WI38 (cell line): Measurements from ENCODE around the gene PDGFRB.

Experiments
- H3K4me3 ChIP-seq: 2 replicates; pipeline ENCODE4 v1.5.1; 2011; ENCODE audit warnings: low read depth, mild to moderate bottlenecking, control low read depth, low read length
- TF ChIP-seq, protein P1 (sequence below): IDR thresholded peaks from 2 replicates; pipeline ENCODE4 v1.5.1; 2012; ENCODE audit warnings: low read depth, mild to moderate bottlenecking, control low read depth, low read length

The PDGFRB gene

DNA sequence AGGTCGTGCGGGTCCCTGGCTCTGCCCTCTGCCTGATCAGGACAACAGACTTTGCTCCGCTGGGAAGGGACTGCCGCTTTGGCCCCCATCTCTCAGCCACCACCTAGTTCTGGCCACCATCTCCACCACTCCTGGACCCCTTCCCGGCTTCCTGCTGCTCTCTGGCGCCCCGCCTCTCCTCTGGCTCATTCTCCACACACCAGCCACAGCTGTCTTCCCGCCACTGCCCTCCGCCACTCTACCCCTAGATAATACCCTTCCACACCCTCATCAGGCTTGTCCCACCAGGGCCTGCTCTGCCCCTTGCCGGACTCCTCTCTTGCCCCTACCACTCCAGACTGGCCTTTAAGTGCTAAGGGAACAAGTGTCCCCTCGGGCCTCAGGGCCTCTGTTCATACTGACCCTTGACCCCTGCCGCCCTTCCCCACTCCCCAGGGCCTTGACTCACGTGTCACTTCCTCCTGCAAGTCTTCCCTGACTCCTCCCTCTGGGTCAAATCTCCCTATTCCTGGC, 8.0 kb upstream of the PDGFRB start:
- TF ChIP-seq, protein P1, sequence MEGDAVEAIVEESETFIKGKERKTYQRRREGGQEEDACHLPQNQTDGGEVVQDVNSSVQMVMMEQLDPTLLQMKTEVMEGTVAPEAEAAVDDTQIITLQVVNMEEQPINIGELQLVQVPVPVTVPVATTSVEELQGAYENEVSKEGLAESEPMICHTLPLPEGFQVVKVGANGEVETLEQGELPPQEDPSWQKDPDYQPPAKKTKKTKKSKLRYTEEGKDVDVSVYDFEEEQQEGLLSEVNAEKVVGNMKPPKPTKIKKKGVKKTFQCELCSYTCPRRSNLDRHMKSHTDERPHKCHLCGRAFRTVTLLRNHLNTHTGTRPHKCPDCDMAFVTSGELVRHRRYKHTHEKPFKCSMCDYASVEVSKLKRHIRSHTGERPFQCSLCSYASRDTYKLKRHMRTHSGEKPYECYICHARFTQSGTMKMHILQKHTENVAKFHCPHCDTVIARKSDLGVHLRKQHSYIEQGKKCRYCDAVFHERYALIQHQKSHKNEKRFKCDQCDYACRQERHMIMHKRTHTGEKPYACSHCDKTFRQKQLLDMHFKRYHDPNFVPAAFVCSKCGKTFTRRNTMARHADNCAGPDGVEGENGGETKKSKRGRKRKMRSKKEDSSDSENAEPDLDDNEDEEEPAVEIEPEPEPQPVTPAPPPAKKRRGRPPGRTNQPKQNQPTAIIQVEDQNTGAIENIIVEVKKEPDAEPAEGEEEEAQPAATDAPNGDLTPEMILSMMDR: no peak
- no peak overlapping the region for H3K4me3 ChIP-seq

DNA sequence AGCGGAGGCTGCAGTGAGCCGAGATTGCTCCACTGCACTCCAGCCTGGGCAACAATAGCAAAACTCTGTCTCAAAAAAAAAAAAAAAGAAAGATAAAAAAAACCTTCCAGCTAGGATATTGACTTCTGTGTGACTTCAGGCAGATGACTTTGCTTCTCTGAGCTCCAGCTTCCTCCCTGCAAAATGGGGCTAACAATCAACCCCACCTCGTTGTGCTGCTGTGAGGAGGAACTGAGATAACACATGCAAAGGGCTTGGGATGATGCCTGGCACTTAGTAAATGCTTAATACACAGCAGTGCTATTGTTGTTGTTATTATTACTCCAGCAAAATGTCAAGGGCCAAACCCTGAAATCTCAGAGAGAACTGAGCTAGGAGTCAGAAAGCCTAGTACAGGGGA, 7.4 kb upstream of the PDGFRB start:
- TF ChIP-seq, protein P1: no peak
- H3K4me3 ChIP-seq: no peak overlapping the region

DNA sequence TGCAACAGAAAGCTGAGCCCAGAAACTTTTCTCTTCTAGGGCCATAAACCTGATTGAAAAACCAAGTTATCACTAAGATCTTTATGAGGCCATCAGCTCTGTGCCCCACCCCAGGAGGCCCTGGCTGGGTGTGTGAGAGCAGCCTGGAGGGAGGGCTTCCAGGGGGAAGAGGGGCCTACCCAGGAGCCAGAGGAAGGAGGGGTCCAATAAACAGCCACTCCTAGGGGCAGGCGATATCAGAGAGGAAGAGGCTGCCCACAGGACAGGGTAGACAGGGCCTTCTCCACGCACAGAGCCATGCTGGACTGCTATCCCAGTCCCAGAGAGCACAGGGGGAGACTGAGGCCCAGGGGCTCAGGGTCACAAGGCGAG, 6.5 kb upstream of the PDGFRB start:
- TF ChIP-seq, protein P1: no peak
- H3K4me3 ChIP-seq: no peak overlapping the region

DNA sequence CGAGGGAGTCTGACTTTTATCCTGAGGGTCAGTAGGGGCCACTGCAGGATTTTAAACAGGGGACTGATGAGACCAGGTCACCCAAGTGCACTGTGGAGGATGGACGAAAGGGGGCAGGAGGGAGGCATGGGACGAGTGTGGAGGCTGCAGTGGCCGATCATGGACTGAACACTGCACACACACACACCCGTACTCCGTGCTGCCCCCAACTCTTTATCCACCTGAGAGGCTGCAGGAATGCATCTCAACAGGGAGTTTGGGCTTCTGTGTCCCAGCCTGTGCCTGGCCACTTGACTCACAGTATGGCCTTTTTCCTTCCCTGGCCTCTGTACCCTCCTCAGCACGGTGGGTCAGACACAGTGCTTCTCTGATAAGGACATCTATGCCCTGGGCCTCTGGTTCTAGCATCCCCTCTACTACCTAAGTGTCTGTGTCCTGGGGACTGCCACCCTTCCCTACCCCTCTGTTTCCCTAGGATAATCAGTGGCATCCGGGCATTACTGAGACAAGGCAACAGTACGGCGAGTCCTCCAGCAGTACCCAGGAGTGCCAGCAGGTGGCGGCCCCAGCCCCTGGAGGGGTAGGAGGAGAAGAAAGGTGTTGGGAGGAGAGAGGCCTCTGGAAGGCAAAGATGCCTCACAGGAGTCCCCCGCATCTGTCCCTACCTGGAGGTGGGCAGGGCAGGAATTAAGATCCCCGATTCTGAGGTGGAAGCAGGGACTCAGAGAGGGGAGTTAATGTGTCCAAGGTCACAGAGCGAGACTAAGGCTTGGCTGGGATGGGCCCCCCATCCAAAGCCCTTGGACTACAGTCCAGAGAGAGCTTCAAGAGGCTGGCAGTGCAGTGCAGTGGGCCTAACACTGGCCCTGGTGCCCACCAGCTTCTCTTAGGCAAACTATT, 5.8 kb upstream of the PDGFRB start:
- TF ChIP-seq, protein P1: peak; percentile 98
- no peak overlapping the region for H3K4me3 ChIP-seq

DNA sequence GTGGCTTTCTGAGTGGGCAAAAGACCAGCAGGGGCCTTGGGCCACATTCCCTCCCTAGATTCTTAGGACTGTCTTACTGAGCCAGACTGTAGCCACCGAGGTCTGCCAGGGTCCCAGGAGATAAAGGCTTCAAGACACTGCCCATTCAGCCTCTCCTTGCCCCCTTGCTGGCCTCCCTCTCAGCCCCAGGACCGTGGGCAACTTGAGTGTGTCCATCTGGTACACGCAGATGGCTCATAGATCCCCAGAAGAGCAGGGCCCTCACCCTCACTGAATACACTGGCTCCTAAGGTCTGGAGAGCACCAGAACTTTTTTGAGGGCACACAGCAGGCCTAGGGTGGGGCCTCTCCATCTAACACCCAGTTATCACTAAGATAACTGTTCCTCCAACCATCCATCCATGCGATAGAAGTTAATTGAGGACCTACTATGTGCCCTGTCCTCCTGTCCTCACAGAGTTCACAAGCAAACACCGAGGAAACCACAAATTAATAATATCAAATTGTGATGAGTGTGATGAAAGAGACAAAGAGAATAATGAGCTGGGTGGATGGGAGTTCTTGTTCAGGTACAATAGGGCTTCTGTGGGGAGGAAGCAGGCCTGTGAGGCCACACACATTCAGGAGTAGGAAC, 4.9 kb upstream of the PDGFRB start:
- no peak overlapping the region for H3K4me3 ChIP-seq
- TF ChIP-seq, protein P1: no peak

DNA sequence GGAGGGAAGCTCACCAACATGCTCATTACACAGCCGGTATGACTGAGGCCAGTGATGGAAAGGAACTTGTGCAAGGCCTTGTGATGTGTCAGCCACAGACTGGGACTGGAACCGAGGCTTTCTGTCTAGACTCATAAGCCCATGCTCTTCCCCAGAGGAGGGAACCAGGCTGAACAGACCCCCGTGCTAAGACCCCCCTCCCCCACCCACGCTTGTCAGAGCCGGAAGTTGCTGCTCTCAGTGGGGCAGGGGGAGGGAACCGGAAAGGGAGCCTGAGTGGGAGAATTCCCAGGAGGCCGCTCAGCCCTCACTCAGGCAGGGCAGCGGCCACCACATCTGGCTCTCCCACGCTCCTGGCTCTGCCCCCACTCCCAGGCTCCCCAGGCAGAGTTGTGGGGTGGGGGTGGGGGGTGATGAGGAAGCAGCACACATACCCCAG, 4.1 kb upstream of the PDGFRB start:
- no peak overlapping the region for H3K4me3 ChIP-seq
- TF ChIP-seq, protein P1: no peak

DNA sequence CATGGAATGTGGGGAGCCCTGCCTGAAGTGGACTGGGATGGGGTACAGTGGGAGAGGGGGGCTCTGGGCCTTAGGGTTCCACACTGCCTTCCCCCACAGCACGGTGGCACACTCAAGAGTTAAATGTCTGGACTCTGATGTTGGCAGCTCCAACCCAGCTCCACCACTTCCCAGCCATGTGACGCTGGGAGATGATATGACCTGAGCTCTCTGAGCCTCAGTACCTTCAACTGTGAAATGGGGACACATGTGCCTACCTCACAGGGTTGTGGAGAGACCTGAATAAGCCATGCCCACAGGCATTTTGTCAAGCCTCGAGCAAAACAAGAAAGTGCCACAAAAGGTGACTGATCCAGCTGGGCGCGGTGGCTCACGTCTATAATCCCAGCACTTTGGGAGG, 3.4 kb upstream of the PDGFRB start:
- H3K4me3 ChIP-seq: no peak overlapping the region
- TF ChIP-seq, protein P1: no peak
